K562 (cell line): ENCODE results near the gene KCNN4. TPM values are rescaled to one million over a fixed set of nuclear protein-coding genes. Genes with fewer than 3 reads are reported as not detected.

Experiments
- ATAC-seq: fragments of 200-7000 bp; cut with Tn5 transposase; 3 replicates; pipeline ENCODE4 v1.9.1; 2020; ENCODE audit warnings: moderate library complexity
- BruUV-seq: library from RNA; stranded (reverse); fragments of 400-500 nt; replicated peaks from 2 replicates; lab custom pipeline; 2021; lab: Mats Ljungman, UMichigan
- CTCF ChIA-PET: fragments of 300-600 bp; formaldehyde crosslinking; extraction: SDS; loops from one replicate; lab custom pipeline; 2021; ENCODE audit warnings: low intra/inter-chr PET ratio; lab: Yijun Ruan, JAX
- POLR2A ChIA-PET: fragments of 300-600, 350-650 bp; sonication (Branson Sonifier 250); formaldehyde crosslinking; extraction: SDS; loops from one replicate; lab custom pipeline; 2021; ENCODE audit warnings: antibody characterized with exemption, inconsistent platforms; lab: Yijun Ruan, JAX
- DNase-seq, 4 experiments: peaks; one replicate each; pipeline versions ENCODE4 v3.0.0 to v3.0.0-alpha.2; 2011 to 2018; ENCODE audit warnings: low spot score in 3 of 4, mixed read lengths in 3 of 4; ENCODE audit errors: extremely low read depth in 1 of 4
- FAIRE-seq: peaks from 2 replicates; lab custom pipeline; 2011; peaks lifted over from hg19 to GRCh38; lab: Jason Lieb, UNC
- H2AFZ ChIP-seq: 2 replicates; pipeline ENCODE4 v1.6.0; 2011; ENCODE audit warnings: low read depth, low read length, control low read depth, inconsistent platforms
- H3K27ac ChIP-seq: fragments of 200-600 bp; 3 replicates; pipeline ENCODE4 v1.8.0; 2011; ENCODE audit warnings: low read depth, mild to moderate bottlenecking, control low read depth, inconsistent platforms, low read length, moderate library complexity, mixed read lengths; ENCODE audit errors: extremely low read depth
- H3K27me3 ChIP-seq, 2 experiments: fragments of 300-600 bp in 1 of 2; 2 replicates in 1 of 2; 3 replicates in 1 of 2; pipeline versions ENCODE4 v1.6.0 to v1.8.0; 2011; ENCODE audit warnings: inconsistent platforms in 2 of 2, low read length in 2 of 2, mild to moderate bottlenecking in 1 of 2, mixed read lengths in 1 of 2, moderate library complexity in 1 of 2; ENCODE audit not compliant: control insufficient read depth in 2 of 2, insufficient read depth in 2 of 2
- H3K36me3 ChIP-seq: fragments of 300-600 bp; 3 replicates; pipeline ENCODE4 v1.8.0; 2011; ENCODE audit warnings: mild to moderate bottlenecking, low read length, inconsistent platforms; ENCODE audit not compliant: control insufficient read depth, insufficient read depth
- H3K4me1 ChIP-seq, 2 experiments: fragments of 200-600 bp in 1 of 2; replicated peaks in 1 of 2; 2 replicates in 1 of 2; 3 replicates in 1 of 2; pipeline versions ENCODE4 v1.5.1 to v1.8.0; 2011; ENCODE audit warnings: inconsistent platforms in 2 of 2, low read length in 2 of 2, mild to moderate bottlenecking in 1 of 2, mixed read lengths in 1 of 2, moderate library complexity in 1 of 2; ENCODE audit not compliant: control insufficient read depth in 2 of 2, insufficient read depth in 2 of 2
- H3K4me2 ChIP-seq: 2 replicates; pipeline ENCODE4 v1.6.1; 2011; ENCODE audit warnings: low read length, control low read depth, inconsistent platforms, mixed read lengths; ENCODE audit not compliant: insufficient read depth
- H3K4me3 ChIP-seq: fragments of 200-600 bp; sonication (generic), shearing (Covaris generic); 2 replicates; pipeline ENCODE4 v1.5.1; 2016; ENCODE audit warnings: control low read depth, inconsistent platforms
- H3K79me2 ChIP-seq: fragments of 200-600 bp; 3 replicates; pipeline ENCODE4 v1.8.0; 2011; ENCODE audit warnings: low read length, inconsistent platforms; ENCODE audit not compliant: control insufficient read depth, insufficient read depth
- H3K9ac ChIP-seq, 2 experiments: 2 replicates each; pipeline versions ENCODE4 v1.6.0 to v1.6.1; 2011; ENCODE audit warnings: low read depth in 2 of 2, low read length in 2 of 2, control low read depth in 1 of 2, inconsistent platforms in 1 of 2, mild to moderate bottlenecking in 1 of 2, mixed read lengths in 1 of 2; ENCODE audit not compliant: insufficient read depth in 1 of 2
- H3K9me1 ChIP-seq: one replicate; pipeline ENCODE4 v1.6.0; 2011; ENCODE audit warnings: inconsistent platforms, mild to moderate bottlenecking, low read length, moderate library complexity; ENCODE audit not compliant: control insufficient read depth, insufficient read depth
- H3K9me3 ChIP-seq: replicated peaks from 2 replicates; pipeline ENCODE4 v1.5.1; 2011; ENCODE audit warnings: low read depth, low read length, inconsistent platforms; ENCODE audit not compliant: control insufficient read depth, insufficient read depth
- H4K20me1 ChIP-seq: replicated peaks from 2 replicates; pipeline ENCODE4 v1.6.1; 2011; ENCODE audit warnings: low read length, inconsistent platforms, mixed read lengths; ENCODE audit not compliant: control insufficient read depth, insufficient read depth
- CSDE1 ChIP-seq, 2 experiments: fragments of 450-650 bp; IDR thresholded peaks; 2 replicates each; pipeline ENCODE4 v1.6.1; 2016; ENCODE audit warnings: mild to moderate bottlenecking in 1 of 2
- GABPA ChIP-seq: fragments of 200-800 bp; sonication (Bioruptor generic); conservative IDR thresholded peaks from 2 replicates; pipeline ENCODE4 v1.6.1; 2016; ENCODE audit warnings: low read depth, missing genetic modification characterization, missing compliant biosample characterization
- HNRNPUL1 ChIP-seq: fragments of 200-400 bp; formaldehyde crosslinking; IDR thresholded peaks from 2 replicates; pipeline ENCODE4 v1.6.1; 2017; ENCODE audit warnings: low read length
- TAF15 ChIP-seq: fragments of 200-400 bp; formaldehyde crosslinking; IDR thresholded peaks from 2 replicates; pipeline ENCODE4 v1.6.1; 2017; ENCODE audit warnings: mild to moderate bottlenecking, low read depth, low read length, moderate library complexity
- TAF9B ChIP-seq: fragments of 450-650 bp; IDR thresholded peaks from 2 replicates; pipeline ENCODE4 v1.6.1; 2018; ENCODE audit warnings: mild to moderate bottlenecking; ENCODE audit not compliant: partially characterized antibody
- ZNF184 ChIP-seq: sonication (generic); formaldehyde crosslinking; IDR thresholded peaks from 2 replicates; pipeline ENCODE4 v1.5.0; 2020; ENCODE audit warnings: missing genetic modification reagents
- WGBS: fragments of 100-300 bp; shearing (Covaris generic); methylation state at CpG from one replicate; pipeline ENCODE4 v1.1.6; 2016; ENCODE audit warnings: low coverage, mixed read lengths; ENCODE audit not compliant: insufficient coverage; ENCODE audit errors: missing lambda C conversion rate; 5-methylcytosine and 5-hydroxymethylcytosine counted together
- in situ Hi-C: fragments of 300-500 bp; cut with MboI; formaldehyde crosslinking; loops from 4 replicates; pipeline ENCODE4 v1.15.0; 2018; ENCODE audit warnings: inconsistent platforms, mixed read lengths
- intact Hi-C: fragments of 100-400 bp; cut with micrococcal nuclease; formaldehyde crosslinking; loops from 2 replicates; pipeline ENCODE4 v1.14.2; 2022
- polyA plus RNA-seq, 8 experiments: library from polyadenylated mRNA; depleted of rRNA in 4 of 8; stranded (reverse) in 5 of 8; unstranded in 3 of 8; fragments of >200 nt; fragmentation: Nextera tagmentation in 2 of 8; fragmentation: Illumina TruSeq in 1 of 8; extraction: Ambion mirVana in 2 of 8; extraction: Trizol in 1 of 8; gene quantifications; 2 replicates each; pipeline versions ENCODE4 v1.2.1 to v1.2.3, GENCODE V29; 2011 to 2014; ENCODE audit warnings: inconsistent platforms in 1 of 8, missing spikeins in 1 of 8
- total RNA-seq, 7 experiments: library from RNA; depleted of rRNA in 6 of 7; stranded (reverse); fragments of >200 nt in 6 of 7; fragmentation: Illumina TruSeq in 2 of 7; extraction: Trizol in 2 of 7; gene quantifications; 2 replicates each; pipeline versions ENCODE4 v1.2.1 to v1.2.3, GENCODE V29; 2011 to 2021; ENCODE audit warnings: low replicate concordance in 1 of 7
- TF ChIP-seq, protein P1 (sequence below): fragments of 150-350 bp; conservative IDR thresholded peaks from 2 replicates; pipeline ENCODE4 v1.6.1; 2014; ENCODE audit warnings: low read length

KCNN4 gene
- total and polyA plus RNA-seq, 9 of the 15 experiments (the other 6 are each of a cell fraction or from before 2014, with no cell fraction given) = 0.53 to 37.7 (median 25.9) TPM

DNA sequence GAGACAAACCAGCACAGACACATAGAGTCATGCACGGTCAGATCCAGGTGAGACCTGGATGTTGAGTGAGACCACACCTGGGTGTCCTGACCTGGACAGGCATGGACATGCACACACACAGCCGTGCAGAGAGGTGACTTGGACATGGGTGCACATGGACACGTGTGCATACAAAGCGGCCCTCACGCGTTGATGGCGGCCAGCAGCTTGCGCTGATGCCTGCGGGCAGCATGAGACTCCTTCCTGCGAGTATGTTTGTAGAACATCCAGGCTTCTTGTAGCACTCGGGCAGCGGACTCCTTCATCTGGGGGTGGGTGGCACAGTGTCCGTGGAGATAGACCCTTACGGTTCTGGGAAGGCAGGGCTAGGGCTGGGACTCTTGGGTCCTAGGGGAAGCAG lies 11.5 kb downstream of the KCNN4 start:
- H3K79me2 ChIP-seq = peaks cover 26% of the 10 kb centered on the region
- no peaks in the 10 kb centered on the region for H3K9me1 ChIP-seq
- no peaks in the 10 kb centered on the region for H3K27me3 ChIP-seq
- TF ChIP-seq HNRNPUL1 (no peak), CSDE1 (IDR thresholded peaks at IDR 0.05) (no peak), TAF9B (no peak), GABPA (tag) (no peak), TAF15 (no peak), ZNF184 (CRISPR knock-in tag) (no peak)
- TF ChIP-seq, protein P1, sequence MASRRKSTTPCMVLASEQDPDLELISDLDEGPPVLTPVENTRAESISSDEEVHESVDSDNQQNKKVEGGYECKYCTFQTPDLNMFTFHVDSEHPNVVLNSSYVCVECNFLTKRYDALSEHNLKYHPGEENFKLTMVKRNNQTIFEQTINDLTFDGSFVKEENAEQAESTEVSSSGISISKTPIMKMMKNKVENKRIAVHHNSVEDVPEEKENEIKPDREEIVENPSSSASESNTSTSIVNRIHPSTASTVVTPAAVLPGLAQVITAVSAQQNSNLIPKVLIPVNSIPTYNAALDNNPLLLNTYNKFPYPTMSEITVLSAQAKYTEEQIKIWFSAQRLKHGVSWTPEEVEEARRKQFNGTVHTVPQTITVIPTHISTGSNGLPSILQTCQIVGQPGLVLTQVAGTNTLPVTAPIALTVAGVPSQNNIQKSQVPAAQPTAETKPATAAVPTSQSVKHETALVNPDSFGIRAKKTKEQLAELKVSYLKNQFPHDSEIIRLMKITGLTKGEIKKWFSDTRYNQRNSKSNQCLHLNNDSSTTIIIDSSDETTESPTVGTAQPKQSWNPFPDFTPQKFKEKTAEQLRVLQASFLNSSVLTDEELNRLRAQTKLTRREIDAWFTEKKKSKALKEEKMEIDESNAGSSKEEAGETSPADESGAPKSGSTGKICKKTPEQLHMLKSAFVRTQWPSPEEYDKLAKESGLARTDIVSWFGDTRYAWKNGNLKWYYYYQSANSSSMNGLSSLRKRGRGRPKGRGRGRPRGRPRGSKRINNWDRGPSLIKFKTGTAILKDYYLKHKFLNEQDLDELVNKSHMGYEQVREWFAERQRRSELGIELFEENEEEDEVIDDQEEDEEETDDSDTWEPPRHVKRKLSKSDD = no peak
- H3K36me3 ChIP-seq = peaks cover 65% of the 10 kb centered on the region
- FAIRE-seq (no peak), ATAC-seq (no peak), DNase-seq (no peak)
- no peaks in the 10 kb centered on the region for H3K9me3 ChIP-seq
- H4K20me1 ChIP-seq = no peaks in the 10 kb centered on the region
- in situ Hi-C loops = no loop called here
- peak overlapping the region in 1 of 2 experiments; percentile 16; a peak in 1 of 4 replicates for H3K9ac ChIP-seq
- intact Hi-C loops = no loop called here
- no peak overlapping the region; the same call in 2 of the 3 replicates for H3K27ac ChIP-seq
- H2AFZ ChIP-seq = no peak overlapping the region
- peaks cover 41 to 46% of the 10 kb centered on the region in 2 experiments for H3K4me1 ChIP-seq
- no peak overlapping the region for H3K4me3 ChIP-seq
- WGBS = 92% methylated on average over 13 of the region's 14 CpGs
- ChIA-PET CTCF (no interaction called here), POLR2A (interaction anchor here (0.6 to 9.9 kb wide), 5 partner anchors 9 to 1018 kb away, joined by 3 to 71 read pairs (median 4); partner anchors contain the start of gene SMG9)
- BruUV-seq = no TSS peak
- H3K4me2 ChIP-seq = no peak overlapping the region
